ENCODE measurements around the gene ANKRD11.

DNA sequence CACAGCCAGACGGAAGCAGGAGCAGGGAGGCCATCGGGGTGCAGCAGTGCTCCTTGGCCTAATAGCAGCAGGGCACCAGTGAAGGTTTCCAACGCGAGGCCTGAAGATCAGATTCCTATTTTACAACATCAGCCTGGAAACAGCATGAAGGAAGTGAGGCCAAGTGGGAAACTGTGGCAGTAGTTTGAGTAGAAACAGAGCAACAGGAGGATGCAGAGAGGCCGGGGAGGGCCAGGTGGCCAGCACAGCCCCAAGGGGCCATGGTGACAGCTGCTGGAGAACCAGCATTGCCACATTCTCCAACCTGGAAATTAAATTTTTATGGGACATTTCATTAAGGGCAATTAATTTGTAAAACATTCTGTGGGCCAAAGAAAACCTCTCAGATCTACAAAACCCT, 3.4 kb upstream of the ANKRD11 start:
- TF ChIP-seq, protein P1, sequence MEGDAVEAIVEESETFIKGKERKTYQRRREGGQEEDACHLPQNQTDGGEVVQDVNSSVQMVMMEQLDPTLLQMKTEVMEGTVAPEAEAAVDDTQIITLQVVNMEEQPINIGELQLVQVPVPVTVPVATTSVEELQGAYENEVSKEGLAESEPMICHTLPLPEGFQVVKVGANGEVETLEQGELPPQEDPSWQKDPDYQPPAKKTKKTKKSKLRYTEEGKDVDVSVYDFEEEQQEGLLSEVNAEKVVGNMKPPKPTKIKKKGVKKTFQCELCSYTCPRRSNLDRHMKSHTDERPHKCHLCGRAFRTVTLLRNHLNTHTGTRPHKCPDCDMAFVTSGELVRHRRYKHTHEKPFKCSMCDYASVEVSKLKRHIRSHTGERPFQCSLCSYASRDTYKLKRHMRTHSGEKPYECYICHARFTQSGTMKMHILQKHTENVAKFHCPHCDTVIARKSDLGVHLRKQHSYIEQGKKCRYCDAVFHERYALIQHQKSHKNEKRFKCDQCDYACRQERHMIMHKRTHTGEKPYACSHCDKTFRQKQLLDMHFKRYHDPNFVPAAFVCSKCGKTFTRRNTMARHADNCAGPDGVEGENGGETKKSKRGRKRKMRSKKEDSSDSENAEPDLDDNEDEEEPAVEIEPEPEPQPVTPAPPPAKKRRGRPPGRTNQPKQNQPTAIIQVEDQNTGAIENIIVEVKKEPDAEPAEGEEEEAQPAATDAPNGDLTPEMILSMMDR (conservative IDR thresholded peaks at IDR 0.05 in 1 of 2, IDR thresholded peaks at IDR 0.05 in 1 of 2; ENCODE audit: low read depth in 1 of 2, low read length in 2 of 2), result no peak
- TF ChIP-seq EZH2 (IDR thresholded peaks at IDR 0.05; ENCODE audit: low read length, missing control alignments), result no peak
